Spinal cord (tissue), 10 donors: ENCODE measurements around the gene NARS2. TPM values are rescaled to one million over a fixed set of nuclear protein-coding genes. Genes with fewer than 3 reads are reported as not detected.
"Not testable (repeated sequence)": the region's sequence is repeated elsewhere in the genome, so short reads cannot be mapped to it uniquely, and the experiment has no call there.

Experiments
- DNase-seq, 6 donors: peaks; one replicate each; pipeline versions ENCODE4 v3.0.0 to v3.0.0-alpha.2; 2013 to 2015; ENCODE audit warnings: low spot score in 6 of 6, low read depth in 4 of 6
- H3K27ac ChIP-seq: one replicate; pipeline ENCODE4 v1.5.1; 2013; ENCODE audit warnings: low read depth, low read length, control low read depth
- H3K27me3 ChIP-seq: one replicate; pipeline ENCODE4 v1.6.1; 2013; ENCODE audit warnings: low read length; ENCODE audit not compliant: control insufficient read depth, insufficient read depth
- H3K36me3 ChIP-seq: one replicate; pipeline ENCODE4 v1.6.1; 2013; ENCODE audit warnings: low read length; ENCODE audit not compliant: control insufficient read depth, insufficient read depth
- H3K4me1 ChIP-seq: one replicate; pipeline ENCODE4 v1.6.1; 2013; ENCODE audit warnings: low read length; ENCODE audit not compliant: control insufficient read depth, insufficient read depth
- H3K4me3 ChIP-seq: one replicate; pipeline ENCODE4 v1.5.1; 2013; ENCODE audit warnings: low read depth, low read length, control low read depth
- H3K9me3 ChIP-seq: one replicate; pipeline ENCODE4 v1.6.1; 2013; ENCODE audit warnings: low read length; ENCODE audit not compliant: control insufficient read depth, insufficient read depth
- WGBS: methylation state at CpG from one replicate; pipeline ENCODE4 v1.1.5; 2013; ENCODE audit warnings: missing lambda C conversion rate; ENCODE audit not compliant: insufficient coverage; 5-methylcytosine and 5-hydroxymethylcytosine counted together
- polyA plus RNA-seq, 2 donors: library from polyadenylated mRNA; unstranded; fragments of 120-200 nt; gene quantifications; one replicate each; pipeline ENCODE4 v1.2.1, GENCODE V29; 2013; ENCODE audit not compliant: insufficient read length in 2 of 2
- total RNA-seq, 2 donors: library from RNA; depleted of rRNA in 1 of 2; stranded (reverse); fragments of 120-200 nt in 1 of 2; fragments of >200 nt in 1 of 2; gene quantifications; one replicate each; pipeline versions ENCODE4 v1.2.3 to v1.2.4, GENCODE V29; 2013 to 2014
- donor health status: healthy.

NARS2 gene
- total and polyA plus RNA-seq, 4 donors, result 27.5 to 34.0 (median 30.6) TPM

DNA sequence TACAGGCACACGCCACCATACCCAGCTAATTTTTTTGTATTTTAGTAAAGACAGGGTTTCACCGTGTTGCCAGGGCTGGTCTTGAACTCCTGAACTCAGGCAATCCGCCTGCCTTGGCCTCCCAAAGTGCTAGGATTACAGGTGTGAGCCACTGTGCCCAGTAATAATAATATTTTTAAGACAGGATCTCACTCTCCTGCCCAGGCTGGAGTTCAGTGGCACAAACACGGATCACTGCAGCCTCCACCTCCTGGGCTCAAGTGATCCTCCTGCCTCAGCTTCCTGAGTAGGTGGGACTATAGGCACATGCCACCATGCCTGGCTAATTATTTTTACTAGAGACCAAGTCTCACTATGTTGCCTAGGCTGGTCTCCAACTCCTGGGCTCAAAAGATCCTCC lies 10.6 kb downstream of the NARS2 start:
- not testable (repeated sequence) for H3K27me3 ChIP-seq, DNase-seq, H3K9me3 ChIP-seq, H3K27ac ChIP-seq, H3K4me1 ChIP-seq, H3K4me3 ChIP-seq, H3K36me3 ChIP-seq
- WGBS, result 100% methylated on average over 1 of the region's 4 CpGs

DNA sequence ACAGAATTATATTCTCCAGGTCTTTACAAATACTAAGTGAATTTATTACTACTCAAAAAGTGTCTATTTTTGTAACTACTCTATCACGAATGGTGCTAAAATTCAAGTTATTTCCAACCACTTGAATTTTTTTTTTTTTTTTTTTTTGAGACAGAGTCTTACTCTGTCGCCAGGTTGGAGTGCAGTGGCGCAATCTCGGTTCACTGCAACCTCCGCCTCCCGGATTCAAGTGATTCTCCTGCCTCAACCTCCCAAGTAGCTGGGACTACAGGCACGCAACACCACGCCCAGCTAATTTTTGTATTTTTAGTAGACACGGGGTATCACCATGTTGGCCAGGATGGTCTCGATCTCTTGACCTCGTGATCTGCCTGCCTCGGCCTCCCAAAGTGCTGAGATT lies 11.6 kb downstream of the NARS2 start:
- WGBS, result 100% methylated on average over 10 of the region's 12 CpGs
- not testable (repeated sequence) for H3K9me3 ChIP-seq, H3K27ac ChIP-seq, H3K27me3 ChIP-seq, DNase-seq, H3K36me3 ChIP-seq, H3K4me1 ChIP-seq, H3K4me3 ChIP-seq

DNA sequence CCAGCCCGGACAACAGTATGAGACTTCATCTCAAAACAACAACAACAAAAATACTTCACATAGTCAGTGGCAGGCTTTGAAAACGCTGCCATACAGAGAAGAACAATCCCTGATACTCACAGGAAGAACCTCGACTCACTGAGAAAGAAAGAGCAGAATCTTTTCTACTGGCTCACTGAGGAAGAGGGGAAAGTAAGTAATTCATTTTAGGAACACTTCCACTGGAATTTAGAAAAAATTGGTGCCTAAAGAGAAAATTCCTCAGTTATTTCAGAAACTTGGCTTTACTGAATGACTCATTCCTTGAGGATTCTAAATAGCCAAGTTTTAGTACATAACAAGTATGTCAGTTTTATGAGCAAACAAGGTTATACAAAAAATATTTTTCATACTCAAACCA lies 12.3 kb downstream of the NARS2 start:
- H3K4me3 ChIP-seq, result no peak overlapping the region
- no peak for DNase-seq
- H3K27me3 ChIP-seq, result no peaks in the 10 kb centered on the region
- WGBS, result no CpG with 5 or more reads among the region's 3 CpGs
- peaks cover 7% of the 10 kb centered on the region for H3K36me3 ChIP-seq
- no peak overlapping the region for H3K27ac ChIP-seq
- H3K9me3 ChIP-seq, result no peaks in the 10 kb centered on the region
- H3K4me1 ChIP-seq, result peaks cover 3% of the 10 kb centered on the region

DNA sequence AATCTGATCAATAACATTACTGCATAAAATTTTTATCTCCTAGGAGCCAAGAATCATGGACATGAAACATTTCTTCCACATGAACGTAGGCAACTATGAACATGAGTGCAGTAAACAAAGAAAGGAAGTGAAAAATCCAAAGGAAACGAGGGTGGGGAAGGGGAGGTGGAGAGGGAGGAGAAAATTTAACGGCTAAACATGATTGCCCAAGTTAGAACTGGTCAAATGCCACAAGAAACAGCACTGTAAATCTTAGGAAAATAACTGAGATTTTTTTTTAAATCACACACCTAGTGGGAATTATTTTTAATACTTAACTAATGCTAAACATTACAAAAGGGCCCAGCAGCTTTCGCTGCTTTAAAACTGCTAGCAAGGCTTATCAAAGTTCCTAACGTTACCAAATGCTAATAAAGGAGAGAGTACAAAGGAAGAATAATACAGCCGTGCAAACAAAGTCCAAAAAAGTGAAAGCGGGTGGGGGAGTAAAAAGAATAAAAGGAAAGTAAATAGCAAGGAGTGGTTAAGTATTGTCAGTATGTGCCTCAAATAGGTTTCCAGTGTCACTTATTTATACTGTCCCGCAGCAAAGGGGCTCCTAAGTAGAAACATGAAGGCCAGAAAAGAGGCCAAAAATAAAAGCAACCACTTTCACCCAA lies 13.7 kb downstream of the NARS2 start:
- peaks cover 7% of the 10 kb centered on the region for H3K36me3 ChIP-seq
- 83% methylated on average over 2 of the region's 8 CpGs for WGBS
- H3K27ac ChIP-seq, result peak overlapping the region; percentile 29
- no peak overlapping the region for H3K4me3 ChIP-seq
- H3K4me1 ChIP-seq, result peaks cover 3% of the 10 kb centered on the region
- H3K9me3 ChIP-seq, result no peaks in the 10 kb centered on the region
- DNase-seq, result peak in 1 of 6 donors; percentile 2
- no peaks in the 10 kb centered on the region for H3K27me3 ChIP-seq

DNA sequence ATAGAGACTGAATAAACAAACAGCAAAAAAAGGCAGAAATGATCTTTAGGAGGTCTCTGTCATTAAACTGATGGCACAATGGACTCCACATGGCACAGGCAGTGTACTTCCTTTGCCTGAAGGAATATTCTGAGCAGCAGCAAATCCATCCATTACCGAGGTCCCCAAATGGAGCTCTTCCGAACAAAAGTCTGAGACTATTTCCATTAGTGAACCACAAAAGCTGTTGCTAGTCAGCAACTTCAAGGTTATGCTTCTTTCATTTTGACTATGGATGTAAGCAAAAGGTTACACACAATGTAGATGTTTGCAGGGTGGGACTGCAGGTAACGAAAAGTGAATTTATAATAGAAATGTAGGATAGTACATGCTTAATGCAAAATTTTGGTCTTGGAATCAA lies 14.5 kb downstream of the NARS2 start:
- Histone ChIP-seq H3K36me3 (peaks cover 2% of the 10 kb centered on the region), H3K27ac (no peak overlapping the region), H3K9me3 (no peaks in the 10 kb centered on the region), H3K4me3 (no peak overlapping the region), H3K4me1 (peaks cover 3% of the 10 kb centered on the region), H3K27me3 (no peaks in the 10 kb centered on the region)
- no peak for DNase-seq
- no CpG with 5 or more reads among the region's 3 CpGs for WGBS

DNA sequence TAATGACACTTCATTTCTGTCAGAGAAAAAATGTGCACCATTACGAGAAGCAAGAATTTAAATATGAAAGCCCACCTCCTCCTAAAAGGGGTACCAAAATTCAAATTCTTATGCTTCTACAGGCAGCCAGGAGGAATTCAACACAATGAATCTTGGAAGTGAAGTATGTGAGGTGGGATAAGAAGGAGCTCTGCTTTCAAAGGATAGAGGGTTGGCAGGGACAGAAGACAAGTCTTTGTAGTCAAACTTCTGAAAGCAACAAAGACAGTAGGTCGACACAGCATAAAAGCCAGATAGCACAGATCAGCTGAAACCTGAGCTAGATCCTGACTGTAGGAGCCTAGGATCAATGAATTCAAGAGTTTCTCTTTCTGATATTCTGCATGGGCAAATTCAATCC lies 17.4 kb downstream of the NARS2 start:
- H3K27me3 ChIP-seq, result no peaks in the 10 kb centered on the region
- no peaks in the 10 kb centered on the region for H3K9me3 ChIP-seq
- 50% methylated on average over 1 of the region's 2 CpGs for WGBS
- H3K36me3 ChIP-seq, result no peaks in the 10 kb centered on the region
- H3K4me1 ChIP-seq, result peaks cover 2% of the 10 kb centered on the region
- H3K4me3 ChIP-seq, result no peak overlapping the region
- DNase-seq, result peak in 1 of 6 donors; percentile 3
- no peak overlapping the region for H3K27ac ChIP-seq

DNA sequence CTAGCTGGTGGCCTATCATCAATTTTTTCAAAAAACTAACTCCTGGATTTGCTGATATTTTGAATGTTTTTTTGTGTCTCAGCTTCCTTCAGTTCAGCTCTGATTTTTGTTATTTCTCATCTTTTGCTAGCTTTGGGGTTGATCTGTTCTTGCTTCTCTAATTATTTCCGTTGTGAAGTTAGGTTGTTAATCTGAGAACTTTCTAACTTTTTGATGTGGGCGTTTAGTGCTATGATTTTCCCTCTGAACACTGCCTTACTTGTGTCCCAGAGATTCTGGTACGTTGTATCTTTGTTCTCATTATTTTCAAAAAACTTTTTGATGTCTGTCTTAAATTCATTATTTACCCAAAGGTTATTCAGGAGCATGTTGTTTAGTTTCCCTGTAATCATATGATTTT lies 19.1 kb downstream of the NARS2 start:
- no peaks in the 10 kb centered on the region for H3K9me3 ChIP-seq
- no peak overlapping the region for H3K4me3 ChIP-seq
- no peak for DNase-seq
- no CpG with 5 or more reads among the region's 3 CpGs for WGBS
- H3K4me1 ChIP-seq, result no peaks in the 10 kb centered on the region
- H3K27me3 ChIP-seq, result no peaks in the 10 kb centered on the region
- no peak overlapping the region for H3K27ac ChIP-seq
- no peaks in the 10 kb centered on the region for H3K36me3 ChIP-seq

DNA sequence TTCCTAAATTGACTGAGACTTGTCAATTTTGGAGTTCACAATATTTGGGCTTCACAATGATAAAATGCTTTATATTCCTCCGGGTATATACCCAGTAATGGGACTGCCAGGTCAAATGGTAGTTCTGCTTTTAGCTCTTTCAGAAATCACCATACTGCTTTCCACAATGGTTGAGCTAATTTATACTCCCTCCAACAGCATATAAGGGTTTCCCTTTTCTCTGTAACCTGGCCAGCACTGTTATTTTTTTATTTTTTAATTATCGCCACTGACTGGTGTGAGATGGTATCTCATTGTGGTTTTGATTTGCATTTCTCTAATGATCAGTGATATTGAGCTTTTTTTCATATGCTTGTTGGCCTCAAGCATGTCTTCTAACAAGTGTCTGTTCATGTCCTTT lies 21.8 kb downstream of the NARS2 start:
- H3K9me3 ChIP-seq, result no peaks in the 10 kb centered on the region
- peaks cover 4% of the 10 kb centered on the region for H3K4me1 ChIP-seq
- WGBS, result 100% methylated on average over 1 of the region's 2 CpGs
- no peaks in the 10 kb centered on the region for H3K27me3 ChIP-seq
- H3K4me3 ChIP-seq, result no peak overlapping the region
- DNase-seq, result no peak
- H3K36me3 ChIP-seq, result no peaks in the 10 kb centered on the region
- H3K27ac ChIP-seq, result no peak overlapping the region

DNA sequence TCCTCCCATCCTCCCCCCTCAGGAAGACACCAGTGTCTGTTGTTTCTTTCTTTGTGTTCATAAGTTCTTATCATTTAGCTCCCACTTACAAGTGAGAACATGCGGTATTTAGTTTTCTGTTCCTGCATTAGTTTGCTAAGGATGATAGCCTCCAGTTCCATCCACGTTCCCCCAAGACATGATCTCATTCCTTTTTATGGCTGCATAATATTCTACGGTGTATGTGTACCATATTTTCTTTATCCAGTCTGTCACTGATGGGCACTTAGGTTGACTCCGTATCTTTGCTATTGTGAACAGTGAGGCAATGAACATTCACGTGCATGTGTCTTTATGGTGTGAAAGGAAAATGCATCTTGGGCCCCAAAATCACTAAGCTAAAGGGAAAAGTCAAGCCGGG lies 22.5 kb downstream of the NARS2 start:
- H3K27me3 ChIP-seq, H3K9me3 ChIP-seq, H3K36me3 ChIP-seq, H3K4me1 ChIP-seq, DNase-seq, H3K27ac ChIP-seq, H3K4me3 ChIP-seq: not testable (repeated sequence)
- WGBS, result 83% methylated on average over 1 of the region's 6 CpGs

DNA sequence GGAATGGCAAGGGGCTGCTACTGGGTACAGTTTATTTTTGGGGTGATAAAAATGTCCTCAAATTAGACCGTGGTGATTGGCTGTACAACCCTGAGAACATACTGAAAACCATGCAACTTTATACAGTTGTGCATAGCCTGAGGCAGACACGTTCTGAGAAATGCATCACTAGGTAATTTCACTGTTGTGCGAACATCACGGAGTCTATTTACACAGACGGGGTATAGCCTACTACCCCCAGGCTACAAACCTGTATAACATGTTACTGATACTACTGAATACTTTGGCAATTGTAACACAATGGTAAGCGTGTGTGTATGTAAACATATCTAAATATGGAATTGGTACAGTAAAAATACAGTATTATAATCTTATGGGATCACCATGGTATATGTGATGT lies 23.6 kb downstream of the NARS2 start:
- no peak overlapping the region for H3K27ac ChIP-seq
- H3K36me3 ChIP-seq, result no peaks in the 10 kb centered on the region
- 80% methylated on average over 1 of the region's 6 CpGs for WGBS
- no peaks in the 10 kb centered on the region for H3K9me3 ChIP-seq
- H3K4me1 ChIP-seq, result peaks cover 4% of the 10 kb centered on the region
- DNase-seq, result no peak
- H3K4me3 ChIP-seq, result no peak overlapping the region
- H3K27me3 ChIP-seq, result no peaks in the 10 kb centered on the region
